Neural cell (in vitro differentiated cells): ENCODE results near the gene MMP1. TPM values are rescaled to one million over a fixed set of nuclear protein-coding genes. Genes with fewer than 3 reads are reported as not detected.

Experiments used
- H2AFZ ChIP-seq: fragments of 200-600, 300-800 bp; sonication (generic), shearing (Covaris generic); 2 replicates; pipeline ENCODE4 v1.6.0; 2014; ENCODE audit warnings: low read depth, mild to moderate bottlenecking, antibody characterized with exemption, low read length, moderate library complexity
- H3F3A ChIP-seq: fragments of 200-600 bp; shearing (Covaris generic); 2 replicates; pipeline ENCODE4 v1.6.1; 2016; ENCODE audit warnings: mild to moderate bottlenecking, moderate library complexity, mixed read lengths, antibody characterized with exemption, low read length; ENCODE audit not compliant: insufficient read depth, poor library complexity, severe bottlenecking
- H3K27ac ChIP-seq: fragments of 200-600, 300-800 bp; sonication (generic), shearing (Covaris generic); 2 replicates; pipeline ENCODE4 v1.5.1; 2014; ENCODE audit warnings: mild to moderate bottlenecking, low read length, moderate library complexity
- H3K27me3 ChIP-seq: fragments of 300-800, 200-600 bp; sonication (generic), shearing (Covaris generic); 2 replicates; pipeline ENCODE4 v1.6.0; 2014; ENCODE audit warnings: mild to moderate bottlenecking, low read depth, low read length, moderate library complexity; ENCODE audit not compliant: insufficient read depth
- H3K36me3 ChIP-seq: fragments of 300-800, 200-600 bp; sonication (generic), shearing (Covaris generic); 2 replicates; pipeline ENCODE4 v1.5.1; 2014; ENCODE audit warnings: mild to moderate bottlenecking, antibody characterized with exemption, low read length, moderate library complexity; ENCODE audit not compliant: insufficient read depth
- H3K4me2 ChIP-seq: fragments of 300-800, 200-600 bp; sonication (generic), shearing (Covaris generic); 2 replicates; pipeline ENCODE4 v1.6.0; 2014; ENCODE audit warnings: mild to moderate bottlenecking, low read length
- H3K4me3 ChIP-seq: fragments of 300-800, 200-600 bp; sonication (generic), shearing (Covaris generic); 2 replicates; pipeline ENCODE4 v1.5.1; 2014; ENCODE audit warnings: mild to moderate bottlenecking, low read length, moderate library complexity
- H3K79me2 ChIP-seq: fragments of 200-600 bp; shearing (Covaris generic); replicated peaks from 2 replicates; pipeline ENCODE4 v1.6.0; 2014; ENCODE audit warnings: mild to moderate bottlenecking, low read length, moderate library complexity; ENCODE audit not compliant: insufficient read depth
- H3K9ac ChIP-seq: fragments of 300-800, 200-600 bp; sonication (generic), shearing (Covaris generic); 2 replicates; pipeline ENCODE4 v1.6.1; 2016; ENCODE audit warnings: mild to moderate bottlenecking, low read length, mixed read lengths
- H3K9me2 ChIP-seq: fragments of 200-600 bp; shearing (Covaris generic); 2 replicates; pipeline ENCODE4 v1.6.1; 2016; ENCODE audit warnings: mild to moderate bottlenecking, low read length, mixed read lengths; ENCODE audit not compliant: insufficient read depth
- H3K9me3 ChIP-seq: fragments of 200-600, 300-800 bp; sonication (generic), shearing (Covaris generic); 2 replicates; pipeline ENCODE4 v1.6.1; 2016; ENCODE audit warnings: mild to moderate bottlenecking, mixed run types, low read length, moderate library complexity, mixed read lengths
- H4K20me1 ChIP-seq: fragments of 200-600 bp; shearing (Covaris generic); 2 replicates; pipeline ENCODE4 v1.6.1; 2016; ENCODE audit warnings: mild to moderate bottlenecking, mixed run types; ENCODE audit not compliant: insufficient read depth
- CTCF ChIP-seq: fragments of 450-650 bp; IDR thresholded peaks from 2 replicates; pipeline ENCODE4 v1.5.1; 2014; ENCODE audit warnings: antibody characterized with exemption, mild to moderate bottlenecking, moderate library complexity; ENCODE audit not compliant: poor library complexity, severe bottlenecking
- EP300 ChIP-seq: fragments of 450-650 bp; conservative IDR thresholded peaks from 2 replicates; pipeline ENCODE4 v1.6.1; 2014; ENCODE audit warnings: antibody characterized with exemption, mild to moderate bottlenecking, moderate library complexity; ENCODE audit not compliant: poor library complexity, severe bottlenecking
- EZH2 ChIP-seq: fragments of 200-600, 300-800 bp; shearing (Covaris generic), sonication (generic); IDR thresholded peaks from 2 replicates; pipeline ENCODE4 v1.6.1; 2014; ENCODE audit warnings: antibody characterized with exemption, low read length, borderline replicate concordance, mild to moderate bottlenecking; ENCODE audit not compliant: insufficient read depth, poor library complexity, severe bottlenecking
- MXI1 ChIP-seq: fragments of 450-650 bp; conservative IDR thresholded peaks from 2 replicates; pipeline ENCODE4 v1.6.1; 2014; ENCODE audit warnings: antibody characterized with exemption, mild to moderate bottlenecking; ENCODE audit not compliant: poor library complexity, severe bottlenecking
- POLR2AphosphoS5 ChIP-seq: IDR thresholded peaks from 2 replicates; pipeline ENCODE4 v1.6.1; 2012
- RAD21 ChIP-seq: fragments of 450-650 bp; conservative IDR thresholded peaks from 2 replicates; pipeline ENCODE4 v1.6.1; 2014; ENCODE audit warnings: antibody characterized with exemption, mild to moderate bottlenecking, moderate library complexity
- REST ChIP-seq: IDR thresholded peaks from 2 replicates; pipeline ENCODE4 v1.6.1; 2012; ENCODE audit warnings: borderline replicate concordance
- SMC3 ChIP-seq: fragments of 450-650 bp; conservative IDR thresholded peaks from 2 replicates; pipeline ENCODE4 v1.6.1; 2014; ENCODE audit warnings: antibody characterized with exemption, mild to moderate bottlenecking, moderate library complexity; ENCODE audit not compliant: poor library complexity
- TAF1 ChIP-seq: IDR thresholded peaks from 2 replicates; pipeline ENCODE4 v1.6.1; 2012; ENCODE audit warnings: low read depth
- polyA plus RNA-seq: library from polyadenylated mRNA; depleted of rRNA; stranded (reverse); fragments of >200 nt; gene quantifications from 2 replicates; pipeline ENCODE4 v1.2.3, GENCODE V29; 2014

Gene MMP1
- polyA plus RNA-seq, 1 donor from 2014 or later = not detected

- H3K27me3 ChIP-seq = no peaks in the 10 kb centered on the region
- no peaks in the 10 kb centered on the region for H3K9me2 ChIP-seq
- H3K79me2 ChIP-seq = no peaks in the 10 kb centered on the region
- H3K36me3 ChIP-seq = no peaks in the 10 kb centered on the region
- H3K4me3 ChIP-seq = no peak overlapping the region
- no peaks in the 10 kb centered on the region for H3F3A ChIP-seq
- TF ChIP-seq MXI1 (no peak), REST (no peak), SMC3 (no peak), RAD21 (no peak), TAF1 (no peak), POLR2AphosphoS5 (no peak)
- H2AFZ ChIP-seq = no peak overlapping the region
- no peak overlapping the region for H3K9ac ChIP-seq
- H3K9me3 ChIP-seq = no peaks in the 10 kb centered on the region
- no peak overlapping the region for H3K4me2 ChIP-seq
- no peaks in the 10 kb centered on the region for H4K20me1 ChIP-seq
- H3K27ac ChIP-seq = no peak overlapping the region
Observed at GRCh38 chr11:102802341-102802740, 4.4 kb upstream of the MMP1 start.

GRCh38 chr11:102800767-102801166 lies 2.8 kb upstream of the MMP1 start:
- no peaks in the 10 kb centered on the region for H3K9me3 ChIP-seq

More at GRCh38 chr11:102800767-102801166, 2.8 kb upstream of the MMP1 start:
- no peaks in the 10 kb centered on the region for H3K79me2 ChIP-seq
- no peak overlapping the region for H3K4me3 ChIP-seq
- no peaks in the 10 kb centered on the region for H3K9me2 ChIP-seq
- no peak overlapping the region for H3K9ac ChIP-seq
- no peak overlapping the region for H2AFZ ChIP-seq
- H3K27me3 ChIP-seq = no peaks in the 10 kb centered on the region
- H3K36me3 ChIP-seq = no peaks in the 10 kb centered on the region
- TF ChIP-seq REST = no peak
- TF ChIP-seq TAF1 = no peak
- TF ChIP-seq CTCF = no peak
- no peak for TF ChIP-seq EP300
- TF ChIP-seq POLR2AphosphoS5 = no peak
- no peak for TF ChIP-seq EZH2
- TF ChIP-seq MXI1 = no peak
- TF ChIP-seq SMC3 = no peak
- no peak for TF ChIP-seq RAD21
- no peak overlapping the region for H3K27ac ChIP-seq
- H4K20me1 ChIP-seq = no peaks in the 10 kb centered on the region
- no peaks in the 10 kb centered on the region for H3F3A ChIP-seq
- H3K4me2 ChIP-seq = no peak overlapping the region
